ENCODE data around the gene CDK16. TPM values are rescaled to one million over a fixed set of nuclear protein-coding genes. Genes with fewer than 3 reads are reported as not detected.

CDK16 gene
- total RNA-seq, 1 experiment from 2014 or later, result 129 TPM

- Histone ChIP-seq H3K4me1 (no peaks in the 10 kb centered on the region), H3K27me3 (replicated peaks; ENCODE audit: control insufficient read depth, insufficient read depth, low read length) (no peaks in the 10 kb centered on the region), H3K4me3 (ENCODE audit: low read depth, low read length) (no peak overlapping the region), H3K36me3 (ENCODE audit: control insufficient read depth, insufficient read depth, low read length) (no peaks in the 10 kb centered on the region; the same call in 1 of the 2 replicates), H3K9me3 (no peaks in the 10 kb centered on the region)
- Mint-ChIP-seq H3K27ac (ENCODE audit: unreplicated experiment) (no peak overlapping the region), H3K9me3 (ENCODE audit: unreplicated experiment) (no peaks in the 10 kb centered on the region), H3K36me3 (ENCODE audit: insufficient read depth, unreplicated experiment) (peaks cover 84% of the 10 kb centered on the region), H3K27me3 (ENCODE audit: insufficient read depth, unreplicated experiment) (no peaks in the 10 kb centered on the region), H3K4me3 (ENCODE audit: unreplicated experiment) (no peak overlapping the region), H3K4me1 (ENCODE audit: low read depth, unreplicated experiment) (peaks cover 6% of the 10 kb centered on the region)
- intact Hi-C loops (cut with micrococcal nuclease; ENCODE audit: unreplicated experiment), result no loop called here
- BruUV-seq (replicated peaks), result no TSS peak
- CTCF ChIA-PET, result no interaction called here
- no peak for DNase-seq
- TF ChIP-seq CTCF (IDR thresholded peaks at IDR 0.05; ENCODE audit: insufficient read depth in 1 of 2, low read depth in 1 of 2, low read length in 1 of 2, severe bottlenecking in 1 of 2, unreplicated experiment in 1 of 2), result no peak
- POLR2A ChIA-PET, result no interaction called here
These were observed 10.4 kb upstream of the CDK16 start for GRCh38 chrX:47208108-47208507.

DNA sequence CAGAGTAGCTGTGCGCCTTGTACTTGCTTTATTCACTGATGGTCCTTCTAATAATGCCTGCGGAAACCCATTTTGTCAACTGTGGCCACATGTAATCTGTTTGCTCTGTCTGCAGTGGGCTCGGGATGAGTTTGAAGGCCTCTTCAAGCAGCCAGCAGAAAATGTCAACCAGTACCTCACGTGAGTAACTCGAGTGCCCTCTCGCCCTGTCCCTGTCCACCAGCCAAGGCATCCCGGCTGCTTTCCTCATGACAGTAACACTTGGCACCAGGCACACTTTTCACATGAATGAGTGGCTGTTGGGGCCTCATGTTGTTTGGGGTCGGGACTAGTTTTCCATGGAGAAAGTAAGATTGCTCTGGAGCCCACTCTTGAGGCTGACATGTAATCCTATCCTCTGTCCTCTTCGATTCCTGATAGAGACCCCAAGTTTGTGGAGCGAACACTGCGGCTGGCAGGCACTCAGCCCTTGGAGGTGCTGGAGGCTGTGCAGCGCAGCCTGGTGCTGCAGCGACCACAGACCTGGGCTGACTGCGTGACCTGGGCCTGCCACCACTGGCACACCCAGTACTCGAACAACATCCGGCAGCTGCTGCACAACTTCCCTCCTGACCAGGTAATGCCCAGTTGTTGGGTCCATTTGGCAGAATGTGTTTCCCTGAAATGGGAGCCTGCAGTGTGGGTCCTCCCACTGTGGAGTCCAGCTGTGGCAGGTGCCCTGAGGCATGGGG, 8.8 kb upstream of the CDK16 start:
- no TSS peak for BruUV-seq (replicated peaks)
- Mint-ChIP-seq H3K4me1 (ENCODE audit: low read depth, unreplicated experiment) (peaks cover 6% of the 10 kb centered on the region), H3K27me3 (ENCODE audit: insufficient read depth, unreplicated experiment) (no peaks in the 10 kb centered on the region), H3K9me3 (ENCODE audit: unreplicated experiment) (no peaks in the 10 kb centered on the region), H3K27ac (ENCODE audit: unreplicated experiment) (no peak overlapping the region), H3K4me3 (ENCODE audit: unreplicated experiment) (no peak overlapping the region), H3K36me3 (ENCODE audit: insufficient read depth, unreplicated experiment) (peaks cover 81% of the 10 kb centered on the region)
- Histone ChIP-seq H3K9me3 (no peaks in the 10 kb centered on the region), H3K27me3 (replicated peaks; ENCODE audit: control insufficient read depth, insufficient read depth, low read length) (no peaks in the 10 kb centered on the region), H3K4me1 (no peaks in the 10 kb centered on the region), H3K36me3 (ENCODE audit: control insufficient read depth, insufficient read depth, low read length) (peaks cover 1% of the 10 kb centered on the region), H3K4me3 (ENCODE audit: low read depth, low read length) (no peak overlapping the region)
- ChIA-PET POLR2A (interaction anchor here (0.5 kb wide), 1 partner anchor 24 kb away, joined by 4 read pairs; no protein-coding TSS in a partner anchor), CTCF (no interaction called here)
- no peak for TF ChIP-seq CTCF (IDR thresholded peaks at IDR 0.05; ENCODE audit: insufficient read depth in 1 of 2, low read depth in 1 of 2, low read length in 1 of 2, severe bottlenecking in 1 of 2, unreplicated experiment in 1 of 2)
- no peak for DNase-seq
- intact Hi-C loops (cut with micrococcal nuclease; ENCODE audit: unreplicated experiment), result loop anchor here (10.0 kb wide), 1 partner anchor 445 kb away; the partner anchor contains the start of genes ELK1 and UXT

DNA sequence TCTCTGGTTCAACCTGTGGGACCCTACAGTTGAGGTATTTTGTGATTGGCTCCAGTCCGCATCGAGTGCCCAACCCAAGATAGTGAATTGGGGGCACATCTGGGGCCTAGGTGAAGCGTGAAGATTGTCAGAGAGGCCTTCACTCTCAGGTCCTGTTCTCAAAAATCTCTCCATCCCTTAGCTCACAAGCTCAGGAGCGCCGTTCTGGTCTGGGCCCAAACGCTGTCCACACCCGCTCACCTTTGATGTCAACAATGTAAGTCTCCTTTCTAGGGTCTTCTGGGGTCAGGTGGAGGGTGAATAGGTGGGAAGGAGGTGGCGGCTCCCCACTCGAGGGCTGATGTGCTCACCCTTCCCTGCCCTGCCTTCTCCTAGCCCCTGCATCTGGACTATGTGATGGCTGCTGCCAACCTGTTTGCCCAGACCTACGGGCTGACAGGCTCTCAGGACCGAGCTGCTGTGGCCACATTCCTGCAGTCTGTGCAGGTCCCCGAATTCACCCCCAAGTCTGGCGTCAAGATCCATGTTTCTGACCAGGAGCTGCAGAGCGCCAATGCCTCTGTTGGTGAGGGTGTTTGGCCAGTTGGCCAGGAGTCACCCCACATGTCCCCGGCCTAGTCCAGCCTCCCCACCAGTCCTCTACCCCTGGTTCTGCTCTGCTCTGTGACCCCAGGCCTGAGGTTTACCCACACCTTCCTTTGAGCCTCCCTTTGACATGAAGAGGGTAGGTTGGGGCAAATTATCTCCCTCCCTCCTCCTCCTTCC, 7.6 kb upstream of the CDK16 start:
- Mint-ChIP-seq H3K27me3 (ENCODE audit: insufficient read depth, unreplicated experiment) (no peaks in the 10 kb centered on the region), H3K4me1 (ENCODE audit: low read depth, unreplicated experiment) (peaks cover 8% of the 10 kb centered on the region), H3K9me3 (ENCODE audit: unreplicated experiment) (no peaks in the 10 kb centered on the region), H3K4me3 (ENCODE audit: unreplicated experiment) (no peak overlapping the region), H3K27ac (ENCODE audit: unreplicated experiment) (no peak overlapping the region), H3K36me3 (ENCODE audit: insufficient read depth, unreplicated experiment) (peaks cover 80% of the 10 kb centered on the region)
- DNase-seq, result no peak
- ChIA-PET POLR2A (interaction anchor here (0.5 kb wide), 1 partner anchor 22 kb away, joined by 4 read pairs; no protein-coding TSS in a partner anchor), CTCF (no interaction called here)
- H3K36me3 ChIP-seq (ENCODE audit: control insufficient read depth, insufficient read depth, low read length), result peaks cover 3% of the 10 kb centered on the region
- intact Hi-C loops (cut with micrococcal nuclease; ENCODE audit: unreplicated experiment), result loop anchor here (10.0 kb wide), 1 partner anchor 444 kb away; the partner anchor contains the start of genes ELK1 and UXT
- H3K4me3 ChIP-seq (ENCODE audit: low read depth, low read length), result no peak overlapping the region
- no peak for TF ChIP-seq CTCF (IDR thresholded peaks at IDR 0.05; ENCODE audit: insufficient read depth in 1 of 2, low read depth in 1 of 2, low read length in 1 of 2, severe bottlenecking in 1 of 2, unreplicated experiment in 1 of 2)
- no TSS peak for BruUV-seq (replicated peaks)
- no peaks in the 10 kb centered on the region for H3K4me1 ChIP-seq
- no peaks in the 10 kb centered on the region for H3K27me3 ChIP-seq (replicated peaks; ENCODE audit: control insufficient read depth, insufficient read depth, low read length)
- H3K9me3 ChIP-seq, result no peaks in the 10 kb centered on the region
